ENCODE data around the gene LCA5L.

The LCA5L gene

GRCh38 chr21:39445321-39446269, at the start of gene LCA5L:
Gene LCA5L, minus strand, starts transcription at chr21:39445778. Its CDS starts 17,285 bp downstream, at chr21:39428493.
- DNase-seq (ENCODE audit: low spot score) = peak; percentile 86

GRCh38 chr21:39489380-39489924, 43.9 kb upstream of the LCA5L start:
- no peak for DNase-seq (ENCODE audit: low spot score)

- no peak for DNase-seq (ENCODE audit: low spot score)
Measured at GRCh38 chr21:39484711-39485276, 39.2 kb upstream of the LCA5L start.

- no peak for DNase-seq (ENCODE audit: low spot score)
Measured at GRCh38 chr21:39483917-39484316, 38.3 kb upstream of the LCA5L start.

- DNase-seq (ENCODE audit: low spot score) = no peak
Measured at GRCh38 chr21:39481886-39482285, 36.3 kb upstream of the LCA5L start.

GRCh38 chr21:39480271-39480670, 34.7 kb upstream of the LCA5L start:
- DNase-seq (ENCODE audit: low spot score) = no peak

- DNase-seq (ENCODE audit: low spot score) = no peak
Measured at GRCh38 chr21:39479814-39480182, 34.2 kb upstream of the LCA5L start.

- no peak for DNase-seq (ENCODE audit: low spot score)
Measured at GRCh38 chr21:39479164-39479813, 33.7 kb upstream of the LCA5L start.

GRCh38 chr21:39474611-39475010, 29.0 kb upstream of the LCA5L start:
- no peak for DNase-seq (ENCODE audit: low spot score)

GRCh38 chr21:39472786-39473185, 27.2 kb upstream of the LCA5L start:
- no peak for DNase-seq (ENCODE audit: low spot score)

- no peak for DNase-seq (ENCODE audit: low spot score)
Measured at GRCh38 chr21:39471598-39471997, 26.0 kb upstream of the LCA5L start.

- DNase-seq (ENCODE audit: low spot score) = no peak
Measured at GRCh38 chr21:39468559-39468958, 23.0 kb upstream of the LCA5L start.

- DNase-seq (ENCODE audit: low spot score) = no peak
Measured at GRCh38 chr21:39467746-39468145, 22.2 kb upstream of the LCA5L start.

- no peak for DNase-seq (ENCODE audit: low spot score)
Measured at GRCh38 chr21:39466584-39466983, 21.0 kb upstream of the LCA5L start.

- no peak for DNase-seq (ENCODE audit: low spot score)
Measured at GRCh38 chr21:39463308-39463707, 17.7 kb upstream of the LCA5L start.

GRCh38 chr21:39461419-39461818, 15.8 kb upstream of the LCA5L start:
- no peak for DNase-seq (ENCODE audit: low spot score)

GRCh38 chr21:39456665-39457064, 11.1 kb upstream of the LCA5L start:
- peak; percentile 30 for DNase-seq (ENCODE audit: low spot score)

GRCh38 chr21:39454949-39455668, 9.5 kb upstream of the LCA5L start:
- no peak for DNase-seq (ENCODE audit: low spot score)

GRCh38 chr21:39453571-39454179, 8.1 kb upstream of the LCA5L start:
- no peak for DNase-seq (ENCODE audit: low spot score)

- no peak for DNase-seq (ENCODE audit: low spot score)
Measured at GRCh38 chr21:39452970-39453342, 7.4 kb upstream of the LCA5L start.

GRCh38 chr21:39452207-39452969, 6.8 kb upstream of the LCA5L start:
- DNase-seq (ENCODE audit: low spot score) = peak; percentile 45
